Measurements from ENCODE around the gene B3GNT9.

DNA sequence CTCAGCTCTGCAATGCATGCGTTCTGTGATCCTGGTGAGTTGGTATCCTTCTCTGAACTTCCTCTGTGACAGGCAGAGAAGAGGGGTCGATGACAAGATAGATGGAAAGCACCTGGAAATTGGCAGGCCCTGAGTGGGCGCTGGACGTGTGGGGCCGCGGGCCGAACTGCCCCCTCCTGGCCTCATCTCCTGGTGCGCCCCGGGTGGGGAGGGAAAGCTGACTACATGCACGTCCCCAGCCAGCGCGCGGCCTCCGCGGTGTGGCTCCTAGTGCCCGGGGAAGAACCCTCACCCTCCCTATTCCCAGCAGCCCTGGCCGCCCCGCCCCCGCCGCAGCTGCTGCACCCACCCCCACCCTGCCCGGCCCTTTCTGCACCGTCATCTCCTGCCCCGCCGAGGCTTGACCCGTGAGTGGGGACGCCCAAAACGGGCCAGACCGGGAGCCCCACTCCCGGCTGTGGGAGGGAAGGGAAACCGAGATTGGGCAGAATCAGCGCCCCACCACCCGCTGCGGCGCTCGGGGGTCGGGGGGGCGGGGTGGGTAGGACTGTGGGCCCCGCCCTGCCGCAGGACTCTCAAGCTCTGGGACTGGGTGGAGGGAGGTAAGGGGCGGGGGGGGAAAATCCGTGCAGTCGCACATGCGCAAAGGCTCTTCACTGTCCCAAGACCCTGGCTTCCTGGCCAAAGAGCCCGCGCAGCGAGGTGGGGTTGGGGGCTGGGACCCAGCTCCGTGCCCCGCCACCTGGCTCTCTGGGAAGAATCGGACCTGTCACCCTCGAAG, 19.6 kb upstream of the B3GNT9 start, which contains the start of gene NOL3:
- TF ChIP-seq POLR2A (IDR thresholded peaks at IDR 0.05) (no peak), CTCF (IDR thresholded peaks at IDR 0.05) (no peak)

Measured in testis (tissue), 2 donors.